ENCODE results near the gene AK4. TPM values are rescaled to one million over a fixed set of nuclear protein-coding genes. Genes with fewer than 3 reads are reported as not detected.

Gene AK4
- total and polyA plus RNA-seq, 10 donors = 0.46 to 15.1 (median 4.3) TPM

DNA sequence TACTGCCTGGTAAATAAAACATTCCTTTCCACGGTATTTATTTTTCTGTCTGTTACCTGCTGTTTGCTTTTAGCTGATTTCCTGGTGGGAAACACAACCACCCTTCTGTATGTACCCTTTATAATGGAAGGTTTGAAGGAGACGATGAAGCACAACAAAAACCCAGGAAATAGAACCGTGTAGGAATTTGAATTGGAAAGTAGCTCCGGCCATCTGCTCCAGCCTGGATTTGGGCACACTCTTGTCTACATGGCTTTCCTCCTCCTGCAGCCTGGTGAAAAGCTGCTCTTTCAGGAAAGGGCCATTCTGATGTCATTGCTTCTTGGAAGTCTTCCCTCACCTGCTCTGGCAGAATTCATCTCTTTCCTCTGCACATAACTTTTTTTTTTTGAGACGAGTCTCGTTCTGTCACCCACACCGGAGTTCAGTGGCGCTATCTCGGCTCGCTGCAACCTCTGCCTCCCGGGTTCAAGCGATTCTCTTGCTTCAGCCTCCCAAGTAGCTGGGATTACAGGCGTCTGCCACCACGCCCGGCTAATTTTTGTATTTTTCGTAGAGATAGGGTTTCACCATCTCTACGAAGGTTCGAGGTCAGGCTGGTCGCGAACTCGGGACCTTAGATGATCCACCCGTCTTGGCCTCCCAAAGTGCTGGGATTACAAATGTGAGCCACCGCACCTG, 2.7 kb downstream of the AK4 start:
- Histone ChIP-seq H3K36me3 (no peaks in the 10 kb centered on the region), H3K27me3 (replicated peaks in 1 of 7) (peaks cover 0 to 46% (median 25%) of the 10 kb centered on the region in 7 donors), H3K9me3 (no peaks in the 10 kb centered on the region), H3K27ac (no peak overlapping the region), H3K4me1 (peaks cover 3 to 35% (median 26%) of the 10 kb centered on the region in 6 donors), H3K4me3 (no peak overlapping the region)
- no peak for TF ChIP-seq POLR2AphosphoS5 (IDR thresholded peaks at IDR 0.05)
- no peak for DNase-seq
- intact Hi-C loops (cut with DNase I; ENCODE audit: low total_unique reads) = no loop called here
- 93 to 96% (median 94%) methylated on average over 23 of the region's 23 CpGs for WGBS, 5 donors

DNA sequence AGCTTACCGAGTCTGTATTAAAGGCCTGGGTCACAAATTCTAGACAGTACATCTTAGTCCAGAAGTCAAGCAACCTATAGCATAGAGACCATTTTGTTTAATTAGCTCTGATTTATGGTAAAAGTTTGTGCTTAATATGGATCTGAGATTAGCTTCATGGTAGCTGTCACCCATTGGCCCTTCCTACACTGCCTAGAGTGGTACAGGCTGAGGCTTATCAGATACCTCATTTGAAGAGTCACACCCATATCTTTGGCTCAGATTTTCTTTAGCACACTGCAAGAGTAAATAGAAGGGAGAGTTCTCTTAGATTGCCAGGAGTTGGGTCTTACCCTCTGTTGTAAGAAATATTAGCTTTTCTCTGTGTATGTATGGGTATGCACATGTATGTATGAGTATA, 3.6 kb downstream of the AK4 start:
- intact Hi-C loops (cut with DNase I; ENCODE audit: low total_unique reads) = no loop called here
- WGBS, 5 donors = 96 to 100% (median 97%) methylated on average over 1 of the region's 1 CpG
- TF ChIP-seq POLR2A (IDR thresholded peaks at IDR 0.05) = no peak
- TF ChIP-seq POLR2AphosphoS5 (IDR thresholded peaks at IDR 0.05) = no peak
- TF ChIP-seq, protein P1, sequence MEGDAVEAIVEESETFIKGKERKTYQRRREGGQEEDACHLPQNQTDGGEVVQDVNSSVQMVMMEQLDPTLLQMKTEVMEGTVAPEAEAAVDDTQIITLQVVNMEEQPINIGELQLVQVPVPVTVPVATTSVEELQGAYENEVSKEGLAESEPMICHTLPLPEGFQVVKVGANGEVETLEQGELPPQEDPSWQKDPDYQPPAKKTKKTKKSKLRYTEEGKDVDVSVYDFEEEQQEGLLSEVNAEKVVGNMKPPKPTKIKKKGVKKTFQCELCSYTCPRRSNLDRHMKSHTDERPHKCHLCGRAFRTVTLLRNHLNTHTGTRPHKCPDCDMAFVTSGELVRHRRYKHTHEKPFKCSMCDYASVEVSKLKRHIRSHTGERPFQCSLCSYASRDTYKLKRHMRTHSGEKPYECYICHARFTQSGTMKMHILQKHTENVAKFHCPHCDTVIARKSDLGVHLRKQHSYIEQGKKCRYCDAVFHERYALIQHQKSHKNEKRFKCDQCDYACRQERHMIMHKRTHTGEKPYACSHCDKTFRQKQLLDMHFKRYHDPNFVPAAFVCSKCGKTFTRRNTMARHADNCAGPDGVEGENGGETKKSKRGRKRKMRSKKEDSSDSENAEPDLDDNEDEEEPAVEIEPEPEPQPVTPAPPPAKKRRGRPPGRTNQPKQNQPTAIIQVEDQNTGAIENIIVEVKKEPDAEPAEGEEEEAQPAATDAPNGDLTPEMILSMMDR (IDR thresholded peaks at IDR 0.05 in 8 of 11, conservative IDR thresholded peaks at IDR 0.05 in 3 of 11) = no peak

DNA sequence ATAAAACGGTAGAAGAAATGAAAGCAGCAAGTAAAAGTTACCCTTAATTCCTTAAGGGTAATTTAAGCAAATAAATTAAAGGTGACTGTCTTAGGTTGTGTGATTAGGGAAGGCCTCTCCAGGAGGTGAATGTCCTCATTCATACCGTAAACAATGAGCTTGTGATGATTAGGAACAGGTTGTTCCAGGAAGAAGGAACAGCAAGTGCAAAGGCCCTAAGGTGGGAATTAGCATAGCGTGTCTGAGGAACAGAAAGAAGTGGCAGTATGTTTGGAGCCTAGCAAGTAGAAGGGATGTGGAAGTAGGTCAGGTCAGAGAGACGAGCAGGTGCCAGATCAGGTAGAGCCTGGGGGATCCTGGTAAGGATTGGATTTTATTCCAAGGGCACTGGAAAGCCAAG, 5.6 kb downstream of the AK4 start:
- no peaks in the 10 kb centered on the region for H3K36me3 ChIP-seq
- H3K4me3 ChIP-seq = no peak overlapping the region
- H3K9me3 ChIP-seq = no peaks in the 10 kb centered on the region
- WGBS, 5 donors = 87 to 91% (median 91%) methylated on average over 4 of the region's 4 CpGs
- H3K4me1 ChIP-seq = peaks cover 3 to 14% (median 9%) of the 10 kb centered on the region in 6 donors
- TF ChIP-seq POLR2AphosphoS5 (IDR thresholded peaks at IDR 0.05) = no peak
- TF ChIP-seq, protein P1 (IDR thresholded peaks at IDR 0.05 in 8 of 11, conservative IDR thresholded peaks at IDR 0.05 in 3 of 11) = no peak
- TF ChIP-seq POLR2A (IDR thresholded peaks at IDR 0.05) = no peak
- intact Hi-C loops (cut with DNase I; ENCODE audit: low total_unique reads) = no loop called here
- H3K27me3 ChIP-seq (replicated peaks in 1 of 7) = peaks cover 0 to 20% (median 7%) of the 10 kb centered on the region in 7 donors
- H3K27ac ChIP-seq = no peak overlapping the region
- DNase-seq = no peak

More for the DNA sequence above, 3.6 kb downstream of the AK4 start:
- Histone ChIP-seq H3K9me3 (no peaks in the 10 kb centered on the region), H3K27me3 (replicated peaks in 1 of 7) (peaks cover 0 to 38% (median 25%) of the 10 kb centered on the region in 7 donors), H3K4me3 (no peak overlapping the region), H3K27ac (no peak overlapping the region), H3K36me3 (no peaks in the 10 kb centered on the region), H3K4me1 (peaks cover 3 to 33% (median 26%) of the 10 kb centered on the region in 6 donors)
- no peak for DNase-seq

DNA sequence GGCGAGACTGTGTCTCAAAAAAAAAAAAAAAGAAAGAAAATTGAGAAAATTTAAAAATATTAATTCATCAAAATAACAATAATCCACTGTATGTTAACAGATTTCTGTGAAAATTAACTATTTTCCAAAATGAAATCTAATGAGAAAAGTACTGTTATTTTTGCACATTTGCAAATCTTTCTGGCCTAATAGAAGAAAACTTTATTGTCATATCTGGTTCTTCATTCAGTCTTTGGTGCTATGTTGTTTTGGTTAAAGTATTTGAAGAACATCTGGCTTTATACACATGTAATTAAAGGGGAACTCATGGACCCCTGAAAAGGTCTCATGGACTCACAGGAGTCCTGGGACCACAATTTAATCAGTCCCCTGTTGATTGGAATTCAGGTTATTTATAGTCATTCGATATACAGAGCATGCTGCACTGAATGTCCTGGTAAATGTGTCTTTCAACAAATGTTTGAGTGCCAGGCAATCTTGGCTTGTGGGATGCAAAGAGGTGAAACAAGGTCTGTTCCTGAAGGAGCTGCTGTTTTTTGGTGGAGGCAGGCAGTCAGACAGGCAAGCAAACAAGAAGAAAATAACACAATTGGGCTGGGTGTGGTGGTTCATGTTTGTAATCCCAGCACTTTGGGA, 9.0 kb downstream of the AK4 start:
- Histone ChIP-seq H3K4me3 (no peak overlapping the region), H3K36me3 (no peaks in the 10 kb centered on the region), H3K9me3 (no peaks in the 10 kb centered on the region), H3K4me1 (no peaks in the 10 kb centered on the region), H3K27me3 (replicated peaks in 1 of 7) (peaks cover 0 to 4% (median 0%) of the 10 kb centered on the region in 7 donors), H3K27ac (no peak overlapping the region)
- intact Hi-C loops (cut with DNase I; ENCODE audit: low total_unique reads) = no loop called here
- 88 to 98% (median 89%) methylated on average over 2 of the region's 2 CpGs for WGBS, 5 donors
- TF ChIP-seq, protein P1 (IDR thresholded peaks at IDR 0.05 in 8 of 11, conservative IDR thresholded peaks at IDR 0.05 in 3 of 11) = no peak
- TF ChIP-seq POLR2A (IDR thresholded peaks at IDR 0.05) (no peak), POLR2AphosphoS5 (IDR thresholded peaks at IDR 0.05) (no peak)
- DNase-seq = no peak

Data from spleen (tissue), 11 donors.